Testis (tissue), 2 donors: ENCODE results near the gene FIBCD1.

Experiments used
- CTCF ChIP-seq, 3 experiments: fragments of 450-650 bp in 2 of 3; fragments of 200-600 bp in 1 of 3; sonication (generic) in 1 of 3; IDR thresholded peaks; one replicate each; pipeline ENCODE4 v1.5.1; 2016 to 2019; ENCODE audit warnings: antibody characterized with exemption in 3 of 3, mild to moderate bottlenecking in 2 of 3, moderate library complexity in 1 of 3
- POLR2A ChIP-seq: fragments of 450-650 bp; IDR thresholded peaks from one replicate; pipeline ENCODE4 v1.6.1; 2017; ENCODE audit warnings: antibody characterized with exemption, mild to moderate bottlenecking, moderate library complexity

- TF ChIP-seq CTCF (IDR thresholded peaks at IDR 0.05) (peak; percentile 82 to 86 (median 85)), POLR2A (no peak)
These were observed 72.5 kb downstream of the FIBCD1 start for GRCh38 chr9:130866474-130866965.
